ENCODE results near the gene EIF4EBP2.

The EIF4EBP2 gene

GRCh38 chr10:70462349-70462984 is 58.5 kb downstream of the EIF4EBP2 start:
- DNase-seq = peak; percentile 76

GRCh38 chr10:70465278-70465677 is 61.3 kb downstream of the EIF4EBP2 start:
- DNase-seq = no peak

GRCh38 chr10:70465832-70466231 is 61.9 kb downstream of the EIF4EBP2 start:
- DNase-seq = no peak

- DNase-seq = no peak
Measured at GRCh38 chr10:70466951-70467350, 63.0 kb downstream of the EIF4EBP2 start.

GRCh38 chr10:70472799-70473454 is 69.0 kb downstream of the EIF4EBP2 start:
- DNase-seq = no peak

GRCh38 chr10:70474780-70475179 is 70.8 kb downstream of the EIF4EBP2 start:
- no peak for DNase-seq

- no peak for DNase-seq
Measured at GRCh38 chr10:70475661-70476060, 71.7 kb downstream of the EIF4EBP2 start.

- no peak for DNase-seq
Measured at GRCh38 chr10:70476249-70477035, 72.5 kb downstream of the EIF4EBP2 start.

- no peak for DNase-seq
Measured at GRCh38 chr10:70477661-70478162, 73.8 kb downstream of the EIF4EBP2 start.

Data from midbrain (tissue), 1 donor.